Right renal cortex interstitium (tissue), 3 donors: Measurements from ENCODE around the gene DCK. TPM values are rescaled to one million over a fixed set of nuclear protein-coding genes. Genes with fewer than 3 reads are reported as not detected.
"Not testable (repeated sequence)": the region's sequence is repeated elsewhere in the genome, so short reads cannot be mapped to it uniquely, and the experiment has no call there.

Experiments used
- DNase-seq, 3 donors: peaks; one replicate each; pipeline ENCODE4 v3.0.0-alpha.2; 2013; ENCODE audit warnings: low read depth in 3 of 3, low spot score in 2 of 3
- polyA plus RNA-seq, 3 donors: library from polyadenylated mRNA; unstranded; fragments of 120-200 nt; gene quantifications; one replicate each; pipeline ENCODE4 v1.2.1, GENCODE V29; 2013; ENCODE audit not compliant: insufficient read length in 3 of 3

The DCK gene
- polyA plus RNA-seq, 3 donors = 32.9 to 39.5 (median 34.5) TPM

- DNase-seq = no peak
Measured at GRCh38 chr4:70997546-70997945, 4.1 kb downstream of the DCK start.

- DNase-seq = not testable (repeated sequence)
Measured at GRCh38 chr4:70999639-71000038, 6.2 kb downstream of the DCK start.

GRCh38 chr4:71001363-71001762, 7.9 kb downstream of the DCK start:
- not testable (repeated sequence) for DNase-seq

- DNase-seq = no peak
Measured at GRCh38 chr4:71004281-71004851, 10.9 kb downstream of the DCK start.

- DNase-seq = not testable (repeated sequence)
Measured at GRCh38 chr4:71005025-71005424, 11.6 kb downstream of the DCK start.

GRCh38 chr4:71006203-71006907, 12.9 kb downstream of the DCK start:
- DNase-seq = no peak

DNA sequence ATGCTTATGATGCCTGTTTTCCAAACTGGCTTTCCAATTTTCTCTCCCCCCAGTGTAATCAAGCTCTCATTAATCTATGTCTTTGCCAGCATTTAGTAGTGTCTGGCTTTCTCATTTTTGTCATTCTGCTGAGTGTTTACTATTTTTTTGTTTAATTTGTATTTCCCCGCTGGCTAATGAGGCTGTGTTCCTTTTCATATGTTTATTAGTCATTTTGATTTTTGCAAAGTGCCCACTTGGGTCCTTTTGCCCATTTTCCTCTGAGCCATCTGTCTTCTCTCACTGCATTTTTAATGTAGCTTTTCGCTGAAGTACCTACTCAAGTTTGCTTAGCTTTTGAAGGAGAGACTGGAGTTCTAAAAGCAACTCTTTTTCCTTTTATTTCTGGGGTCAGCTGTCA, 14.7 kb downstream of the DCK start:
- DNase-seq = no peak

- DNase-seq = no peak
Measured at GRCh38 chr4:71009086-71009485, 15.6 kb downstream of the DCK start.

- peak in 1 of 3 donors; percentile 40 for DNase-seq
Measured at GRCh38 chr4:71009890-71010588, 16.6 kb downstream of the DCK start.

GRCh38 chr4:71011451-71011850, 18.0 kb downstream of the DCK start:
- no peak for DNase-seq

GRCh38 chr4:71017391-71017790, 23.9 kb downstream of the DCK start:
- not testable (repeated sequence) for DNase-seq

DNA sequence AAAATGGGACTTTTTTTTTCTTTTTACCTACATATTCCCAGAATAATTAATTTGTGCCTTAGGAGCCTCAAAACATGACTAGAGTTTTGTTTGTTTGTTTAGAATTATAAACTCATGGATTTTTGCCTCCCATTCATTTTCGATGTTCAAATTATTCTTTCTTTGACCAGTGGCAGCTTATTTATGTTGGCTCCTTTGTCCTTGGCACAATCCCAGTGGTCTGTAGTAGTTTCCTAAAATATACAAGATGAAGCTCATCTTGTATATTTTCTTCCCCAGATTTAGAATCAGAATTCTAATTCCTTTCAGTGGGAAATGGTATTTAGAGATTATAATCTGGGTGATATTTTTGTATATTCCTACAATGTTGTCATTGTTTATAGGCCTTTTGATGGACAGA, 27.2 kb downstream of the DCK start:
- no peak for DNase-seq

DNA sequence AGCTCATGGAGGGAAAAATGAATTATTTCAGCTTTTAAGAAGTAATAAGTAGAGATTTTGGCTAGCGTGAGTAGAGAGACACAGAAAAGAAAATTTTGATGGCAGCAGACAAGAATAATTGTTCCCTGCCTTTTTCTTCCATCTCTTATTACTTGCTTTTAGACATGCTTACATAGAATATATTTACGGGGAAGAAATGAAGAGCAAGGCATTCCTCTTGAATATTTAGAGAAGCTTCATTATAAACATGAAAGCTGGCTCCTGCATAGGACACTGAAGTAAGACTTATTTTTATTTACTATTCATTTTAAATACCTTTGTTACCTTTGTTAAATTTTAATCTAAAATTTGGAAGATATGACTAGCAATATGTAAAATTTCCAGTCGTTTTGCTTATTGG, 32.2 kb downstream of the DCK start:
- DNase-seq = no peak

DNA sequence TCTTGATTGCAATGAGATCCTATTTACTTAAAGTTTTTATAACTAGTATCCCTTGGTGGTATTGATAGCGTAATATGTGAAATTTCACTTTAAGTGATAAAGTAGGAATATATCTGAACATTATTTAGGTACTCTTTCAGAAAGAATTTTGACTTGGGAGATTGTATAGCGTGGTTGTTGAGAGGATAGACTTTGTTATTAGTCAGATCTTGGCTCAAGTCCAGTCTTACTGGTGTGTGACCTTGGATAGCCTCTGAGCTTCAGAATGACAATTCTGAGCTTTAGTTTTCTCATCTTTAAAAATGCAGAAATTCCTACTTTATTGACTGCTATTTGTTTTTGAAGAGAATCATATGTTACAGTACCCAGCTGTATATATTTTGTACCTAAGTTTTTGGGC, 32.6 kb downstream of the DCK start:
- no peak for DNase-seq

DNA sequence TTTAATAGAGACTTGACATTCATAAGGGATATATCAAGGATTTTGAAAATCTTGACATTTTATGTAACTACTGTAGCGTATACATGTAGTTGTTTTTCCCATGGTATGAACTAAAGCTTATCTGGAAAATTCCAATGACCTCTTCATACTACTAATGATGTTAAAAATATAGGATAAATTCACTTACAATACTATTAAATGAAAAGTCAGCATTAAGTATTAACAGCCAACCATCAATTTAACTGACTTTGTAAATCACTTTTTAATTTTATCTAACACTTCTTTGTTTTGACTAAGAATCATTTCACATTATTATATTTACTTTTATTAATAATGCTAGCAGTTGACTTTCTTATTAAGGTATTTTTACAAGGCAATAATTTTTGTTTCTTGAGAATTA, 34.2 kb downstream of the DCK start:
- DNase-seq = no peak

- DNase-seq = no peak
Measured at GRCh38 chr4:71029504-71029903, 36.1 kb downstream of the DCK start.

DNA sequence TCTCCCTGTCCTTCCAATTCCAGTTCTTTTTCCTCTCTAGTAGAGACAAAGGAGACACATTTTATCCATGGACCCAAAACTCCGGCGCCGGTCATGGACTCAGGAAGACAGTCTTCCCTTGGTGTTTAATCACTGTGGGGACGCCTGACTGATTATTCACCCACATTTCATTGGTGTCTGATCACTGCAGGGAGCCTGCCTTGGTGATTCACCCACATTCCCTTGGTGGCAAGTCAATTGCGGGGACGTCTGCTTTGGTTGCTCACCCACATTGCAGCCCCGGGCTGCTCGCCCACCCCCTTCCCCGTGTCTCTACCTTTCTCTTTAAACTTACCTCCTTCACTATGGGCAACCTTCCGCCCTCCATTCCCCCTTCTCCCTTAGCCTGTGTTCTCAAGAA, 38.7 kb downstream of the DCK start:
- DNase-seq = not testable (repeated sequence)

GRCh38 chr4:71045256-71045655, 51.8 kb downstream of the DCK start:
- DNase-seq = no peak

DNA sequence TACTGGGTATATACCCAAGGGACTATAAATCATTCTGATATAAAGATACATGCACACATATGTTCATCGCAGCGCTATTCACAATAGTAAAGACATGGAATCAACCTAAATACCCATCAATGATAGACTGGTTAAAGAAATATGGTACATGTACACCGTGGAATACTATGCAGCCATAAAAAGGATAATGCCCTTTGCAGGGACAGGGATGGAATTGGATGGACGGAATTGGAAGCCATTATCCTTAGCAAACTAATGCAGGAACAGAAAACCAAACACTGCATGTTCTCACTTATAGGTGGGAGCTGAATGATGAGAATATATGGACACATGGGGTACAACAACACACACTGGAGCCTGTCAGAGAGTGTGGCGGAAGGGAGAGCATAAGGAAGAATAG, 55.9 kb downstream of the DCK start:
- DNase-seq = no peak

GRCh38 chr4:71050809-71051208, 57.4 kb downstream of the DCK start:
- DNase-seq = no peak

GRCh38 chr4:71052034-71052433, 58.6 kb downstream of the DCK start:
- no peak for DNase-seq

DNA sequence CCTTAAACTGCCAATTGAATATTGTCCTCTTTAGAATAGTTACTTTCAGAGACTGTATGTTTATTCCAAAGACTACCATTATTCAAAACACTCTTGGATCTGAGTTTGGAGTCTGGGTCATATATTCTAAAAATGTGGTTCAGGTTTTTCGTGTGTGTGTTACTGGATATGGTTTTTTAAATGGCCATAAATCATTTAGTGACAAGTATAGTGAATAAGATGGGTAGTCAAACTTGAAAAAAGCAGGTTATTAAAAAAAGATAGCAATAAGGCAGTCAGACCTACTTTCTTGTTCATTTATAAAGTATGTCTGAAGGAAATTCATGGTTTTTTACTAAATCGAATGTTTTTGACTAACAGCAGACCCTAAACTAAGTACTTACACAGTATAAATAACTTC, 59.3 kb downstream of the DCK start:
- no peak for DNase-seq
